ENCODE data around the gene KIF26B. TPM values are rescaled to one million over a fixed set of nuclear protein-coding genes. Genes with fewer than 3 reads are reported as not detected.
A peak's percentile ranks its signal among the peaks of the same experiment; 100 is the strongest.

Gene KIF26B
- total RNA-seq, 2 donors from 2014 or later, result 0.78 to 4.6 TPM

DNA sequence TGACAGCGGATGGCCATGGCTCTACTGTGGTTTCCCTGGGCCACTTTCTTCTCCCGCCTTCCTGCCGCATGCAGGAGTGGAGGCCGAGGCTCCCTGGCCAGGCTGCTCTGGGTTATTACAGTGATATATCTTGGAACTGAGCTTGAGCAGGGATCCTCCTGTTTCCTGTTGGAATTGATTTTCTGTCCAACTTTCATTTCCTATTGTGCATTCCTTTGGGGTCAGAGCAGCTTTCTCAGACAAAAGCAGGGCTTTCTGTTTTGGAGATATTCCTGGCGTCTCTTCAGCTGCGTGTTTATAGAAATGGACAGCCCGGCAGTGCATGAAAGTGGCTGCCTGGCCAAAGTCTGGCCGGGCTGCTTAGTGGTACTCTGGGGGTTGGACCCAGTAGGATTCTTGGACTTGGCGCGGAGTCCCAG is 146.4 kb downstream of the KIF26B start:
- Histone ChIP-seq H3K4me1 (peaks cover 21% of the 10 kb centered on the region), H3K27ac (peak overlapping the region; percentile 22 to 67 (median 44)), H3K27me3 (no peaks in the 10 kb centered on the region), H3K4me3 (no peak overlapping the region), H3K9me3 (no peaks in the 10 kb centered on the region), H3K36me3 (replicated peaks in 1 of 2; ENCODE audit: insufficient read depth in 1 of 2, low read depth in 2 of 2) (no peaks in the 10 kb centered on the region)
- 45 to 50% methylated on average over 10 of the region's 10 CpGs for WGBS, 2 donors
- intact Hi-C loops (cut with DNase I), result no loop called here
- TF ChIP-seq, protein P1, sequence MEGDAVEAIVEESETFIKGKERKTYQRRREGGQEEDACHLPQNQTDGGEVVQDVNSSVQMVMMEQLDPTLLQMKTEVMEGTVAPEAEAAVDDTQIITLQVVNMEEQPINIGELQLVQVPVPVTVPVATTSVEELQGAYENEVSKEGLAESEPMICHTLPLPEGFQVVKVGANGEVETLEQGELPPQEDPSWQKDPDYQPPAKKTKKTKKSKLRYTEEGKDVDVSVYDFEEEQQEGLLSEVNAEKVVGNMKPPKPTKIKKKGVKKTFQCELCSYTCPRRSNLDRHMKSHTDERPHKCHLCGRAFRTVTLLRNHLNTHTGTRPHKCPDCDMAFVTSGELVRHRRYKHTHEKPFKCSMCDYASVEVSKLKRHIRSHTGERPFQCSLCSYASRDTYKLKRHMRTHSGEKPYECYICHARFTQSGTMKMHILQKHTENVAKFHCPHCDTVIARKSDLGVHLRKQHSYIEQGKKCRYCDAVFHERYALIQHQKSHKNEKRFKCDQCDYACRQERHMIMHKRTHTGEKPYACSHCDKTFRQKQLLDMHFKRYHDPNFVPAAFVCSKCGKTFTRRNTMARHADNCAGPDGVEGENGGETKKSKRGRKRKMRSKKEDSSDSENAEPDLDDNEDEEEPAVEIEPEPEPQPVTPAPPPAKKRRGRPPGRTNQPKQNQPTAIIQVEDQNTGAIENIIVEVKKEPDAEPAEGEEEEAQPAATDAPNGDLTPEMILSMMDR (IDR thresholded peaks at IDR 0.05), result no peak
- TF ChIP-seq POLR2A (IDR thresholded peaks at IDR 0.05), result no peak
- ATAC-seq (peak; percentile 19), DNase-seq (peak in 2 of 4 donors; percentile 18 to 20)

DNA sequence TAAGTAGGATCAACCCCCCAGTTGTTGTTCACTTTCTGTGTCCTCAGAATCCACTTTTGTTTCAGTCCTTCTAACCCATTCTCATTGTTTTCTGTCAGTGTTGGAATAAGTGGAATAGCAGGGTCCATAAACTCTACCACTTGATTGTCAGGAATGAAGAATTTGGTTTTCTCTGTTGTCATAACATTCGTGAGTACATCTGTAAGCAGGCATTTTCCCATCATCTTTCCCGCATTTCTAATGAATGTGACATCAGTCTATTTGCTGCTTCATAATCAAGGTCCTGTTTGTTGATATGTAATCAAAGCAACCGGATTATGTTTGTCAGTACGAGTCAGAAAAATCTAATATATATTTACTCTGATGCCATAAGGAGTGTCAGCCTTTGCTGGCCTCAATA is 147.1 kb downstream of the KIF26B start:
- 40 to 60% methylated on average over 4 of the region's 4 CpGs for WGBS, 2 donors
- TF ChIP-seq, protein P1 (IDR thresholded peaks at IDR 0.05), result no peak
- no peak for TF ChIP-seq POLR2A (IDR thresholded peaks at IDR 0.05)

DNA sequence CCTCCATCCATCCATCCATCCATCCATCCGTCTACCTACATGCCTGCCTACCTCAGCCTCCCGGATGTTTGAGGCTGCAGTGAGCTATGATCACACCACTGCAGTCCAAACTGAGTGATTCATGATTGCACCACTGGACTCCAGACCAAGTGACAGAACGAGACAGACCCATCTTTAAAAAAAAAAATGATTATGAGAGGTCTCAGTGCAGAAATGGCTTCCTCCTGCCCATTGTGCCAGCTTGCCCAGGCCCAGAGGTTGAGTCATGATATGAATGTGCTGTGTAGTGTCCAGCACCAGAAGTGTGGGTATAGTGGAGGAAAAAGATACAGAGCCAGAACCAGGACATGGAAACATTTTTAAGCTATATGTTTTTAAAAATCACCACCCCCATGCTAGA is 149.9 kb downstream of the KIF26B start:
- no peak overlapping the region for H3K4me3 ChIP-seq

More for the DNA sequence above, 147.1 kb downstream of the KIF26B start:
- no peak for DNase-seq
- Histone ChIP-seq H3K4me1 (peaks cover 21% of the 10 kb centered on the region), H3K27me3 (no peaks in the 10 kb centered on the region), H3K4me3 (no peak overlapping the region), H3K9me3 (no peaks in the 10 kb centered on the region), H3K36me3 (replicated peaks in 1 of 2; ENCODE audit: insufficient read depth in 1 of 2, low read depth in 2 of 2) (no peaks in the 10 kb centered on the region), H3K27ac (peak overlapping the region in 1 of 4 donors; percentile 42)
- no peak for ATAC-seq
- intact Hi-C loops (cut with DNase I), result no loop called here

DNA sequence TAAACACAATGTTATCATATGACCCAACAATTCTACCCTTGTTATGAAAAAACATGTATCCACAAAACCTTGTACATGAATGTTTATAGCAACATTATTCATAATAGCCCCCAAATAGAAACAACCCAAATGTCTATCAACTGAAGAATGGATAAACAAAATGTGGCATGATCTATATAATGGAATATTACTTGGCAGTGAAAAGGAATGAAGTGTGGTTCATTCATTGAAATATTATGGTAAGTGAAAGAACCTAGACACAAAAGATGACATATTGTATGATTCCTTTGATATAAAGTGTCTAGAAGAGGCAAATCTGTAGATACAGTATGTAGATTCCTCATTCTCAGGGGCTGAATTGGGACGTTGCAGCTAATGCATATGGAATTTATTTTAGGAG is 151.2 kb downstream of the KIF26B start:
- no peak overlapping the region for H3K27ac ChIP-seq
- WGBS, 2 donors, result 81 to 85% methylated on average over 1 of the region's 1 CpG

More for the DNA sequence above, 149.9 kb downstream of the KIF26B start:
- DNase-seq (no peak), ATAC-seq (no peak)
- H3K27ac ChIP-seq, result no peak overlapping the region
- H3K27me3 ChIP-seq, result no peaks in the 10 kb centered on the region
- H3K4me1 ChIP-seq, result peaks cover 13% of the 10 kb centered on the region
- H3K36me3 ChIP-seq (replicated peaks in 1 of 2; ENCODE audit: insufficient read depth in 1 of 2, low read depth in 2 of 2), result no peaks in the 10 kb centered on the region
- H3K9me3 ChIP-seq, result no peaks in the 10 kb centered on the region
- WGBS, 2 donors, result 63 to 71% methylated on average over 3 of the region's 3 CpGs
- intact Hi-C loops (cut with DNase I), result no loop called here
- TF ChIP-seq, protein P1 (IDR thresholded peaks at IDR 0.05), result no peak
- TF ChIP-seq POLR2A (IDR thresholded peaks at IDR 0.05), result no peak

More for the DNA sequence above, 151.2 kb downstream of the KIF26B start:
- Histone ChIP-seq H3K4me1 (peaks cover under 1% of the 10 kb centered on the region), H3K9me3 (no peaks in the 10 kb centered on the region), H3K4me3 (no peak overlapping the region), H3K36me3 (replicated peaks in 1 of 2; ENCODE audit: insufficient read depth in 1 of 2, low read depth in 2 of 2) (no peaks in the 10 kb centered on the region), H3K27me3 (peaks cover 0 to 3% of the 10 kb centered on the region in 2 donors)
- TF ChIP-seq, protein P1 (IDR thresholded peaks at IDR 0.05), result no peak
- TF ChIP-seq POLR2A (IDR thresholded peaks at IDR 0.05), result no peak
- intact Hi-C loops (cut with DNase I), result no loop called here
- ATAC-seq (no peak), DNase-seq (no peak)

Data from body of pancreas (tissue), 4 donors.